ENCODE results near the gene THAP7. TPM values are rescaled to one million over a fixed set of nuclear protein-coding genes. Genes with fewer than 3 reads are reported as not detected.
A peak's percentile ranks its signal among the peaks of the same experiment; 100 is the strongest.

THAP7 gene
- total and polyA plus RNA-seq, 2 of the 13 experiments (the other 11 are each of a cell fraction or from before 2014, with no cell fraction given): 13.0 to 25.5 TPM

- no peak for TF ChIP-seq NR2F1 (CRISPR knock-in tag; IDR thresholded peaks at IDR 0.05)
- TF ChIP-seq MTA3 (CRISPR knock-in tag; IDR thresholded peaks at IDR 0.05): no peak
- TF ChIP-seq U2AF1 (optimal IDR thresholded peaks at IDR 0.05; ENCODE audit: low read depth, low read length): no peak
- TF ChIP-seq MYPOP (CRISPR knock-in tag; IDR thresholded peaks at IDR 0.05): 0 out of 2 replicates have a peak, but pooled peaks have one; percentile 53
- TF ChIP-seq LRRFIP1 (CRISPR knock-in tag; conservative IDR thresholded peaks at IDR 0.05): no peak
- TF ChIP-seq HES4 (CRISPR knock-in tag; IDR thresholded peaks at IDR 0.05; ENCODE audit: borderline replicate concordance): no peak
- no peak for TF ChIP-seq ZNF709 (CRISPR knock-in tag; IDR thresholded peaks at IDR 0.05)
- no peak for TF ChIP-seq ZNF101 (CRISPR knock-in tag; IDR thresholded peaks at IDR 0.05; ENCODE audit: borderline replicate concordance, low read depth)
- no peak for TF ChIP-seq ZNF207 (IDR thresholded peaks at IDR 0.05; ENCODE audit: borderline replicate concordance)
- no peak for TF ChIP-seq ZNF879 (CRISPR knock-in tag; IDR thresholded peaks at IDR 0.05)
- TF ChIP-seq RBM22 (optimal IDR thresholded peaks at IDR 0.05; ENCODE audit: low read length): peak; percentile 81
- TF ChIP-seq FIP1L1 (IDR thresholded peaks at IDR 0.05; ENCODE audit: borderline replicate concordance, insufficient read depth, low read depth, low read length): no peak
- TF ChIP-seq SNAPC5 (CRISPR knock-in tag; IDR thresholded peaks at IDR 0.05; ENCODE audit: borderline replicate concordance): no peak
- peak; percentile 71; the same call in 1 of the 2 replicates for TF ChIP-seq HOXA3 (CRISPR knock-in tag; IDR thresholded peaks at IDR 0.05)
- no peak for TF ChIP-seq ZNF318 (CRISPR knock-in tag; IDR thresholded peaks at IDR 0.05)
- no peak for TF ChIP-seq ZNF660 (CRISPR knock-in tag; IDR thresholded peaks at IDR 0.05; ENCODE audit: borderline replicate concordance, low read depth)
- TF ChIP-seq SUZ12 (IDR thresholded peaks at IDR 0.05; ENCODE audit: low read depth, low read length): no peak
- TF ChIP-seq KDM3A (CRISPR knock-in tag; IDR thresholded peaks at IDR 0.05; ENCODE audit: low read depth): 0 out of 2 replicates have a peak, but pooled peaks have one; percentile 51
- TF ChIP-seq MATR3 (CRISPR knock-in tag; IDR thresholded peaks at IDR 0.05): no peak
These were observed 52.2 kb downstream of the THAP7 start (continued) for GRCh38 chr22:20949698-20950183.
